A549 (cell line): ENCODE results near the gene SLC39A11.

ENCODE experiments used
- CBX8 ChIP-seq: fragments of 200-600 bp; sonication (generic); IDR thresholded peaks from 2 replicates; pipeline ENCODE4 v1.6.1; 2016
- CTCF ChIP-seq: fragments of >200 bp; sonication (Bioruptor Twin); formaldehyde crosslinking; IDR thresholded peaks from 3 replicates; pipeline ENCODE4 v1.5.1; 2016
- MAX ChIP-seq: IDR thresholded peaks from 2 replicates; pipeline ENCODE4 v1.6.1; 2012
- MYC ChIP-seq: IDR thresholded peaks from 2 replicates; pipeline ENCODE4 v1.6.1; 2012; ENCODE audit warnings: mild to moderate bottlenecking, inconsistent platforms, low read length, improper control_type of control experiment, borderline replicate concordance
- PHF8 ChIP-seq: fragments of 200-600 bp; sonication (generic); IDR thresholded peaks from 2 replicates; pipeline ENCODE4 v1.6.1; 2016; ENCODE audit warnings: low read depth, mild to moderate bottlenecking, antibody characterized with exemption, moderate library complexity, borderline replicate concordance
- POLR2A ChIP-seq: IDR thresholded peaks from 2 replicates; pipeline ENCODE4 v1.6.1; 2012; ENCODE audit warnings: mild to moderate bottlenecking, low read length
- REST ChIP-seq: fragments of 200-600 bp; sonication (generic); IDR thresholded peaks from 2 replicates; pipeline ENCODE4 v1.6.1; 2016; ENCODE audit warnings: antibody characterized with exemption, mild to moderate bottlenecking, moderate library complexity
- USF2 ChIP-seq: fragments of 450-650 bp; IDR thresholded peaks from 2 replicates; pipeline ENCODE4 v1.6.1; 2014; ENCODE audit warnings: antibody characterized with exemption

- TF ChIP-seq CTCF (no peak), CBX8 (no peak), POLR2A (no peak), MYC (no peak), USF2 (no peak), PHF8 (no peak), MAX (no peak), REST (no peak)
Observed at GRCh38 chr17:72934927-72935326, 157.6 kb downstream of the SLC39A11 start.
